ENCODE measurements around the gene CT45A7. TPM values are rescaled to one million over a fixed set of nuclear protein-coding genes. Genes with fewer than 3 reads are reported as not detected.
"Not testable (repeated sequence)": the region's sequence is repeated elsewhere in the genome, so short reads cannot be mapped to it uniquely, and the experiment has no call there.

Gene CT45A7
- total RNA-seq (ENCODE audit: low replicate concordance) = not detected in 2 replicates
- long read RNA-seq = 0 reads

- not testable (repeated sequence) for DNase-seq (ENCODE audit: extremely low spot score, unreplicated experiment); H3K27ac Mint-ChIP-seq; H3K9me3 Mint-ChIP-seq; H3K4me3 Mint-ChIP-seq; H3K36me3 Mint-ChIP-seq; H3K27me3 Mint-ChIP-seq; H3K4me1 Mint-ChIP-seq (ENCODE audit: unreplicated experiment)
Observed at GRCh38 chrX:135837180-135837579, at the start of gene CT45A7. TSS of gene CT45A7 (minus strand) at chrX:135837280. CDS start at chrX:135833533, 3,747 bp downstream.

- H3K27ac Mint-ChIP-seq; H3K9me3 Mint-ChIP-seq; H3K27me3 Mint-ChIP-seq; H3K4me3 Mint-ChIP-seq; H3K36me3 Mint-ChIP-seq; DNase-seq (ENCODE audit: extremely low spot score, unreplicated experiment); H3K4me1 Mint-ChIP-seq (ENCODE audit: unreplicated experiment): not testable (repeated sequence)
Observed at GRCh38 chrX:135882741-135883140, 45.7 kb upstream of the CT45A7 start.

GRCh38 chrX:135871712-135872111, 34.6 kb upstream of the CT45A7 start, which contains the start of gene CT45A9:
TSS of gene CT45A9 (minus strand) at chrX:135871812. CDS start at chrX:135868061, 3,751 bp downstream.
- not testable (repeated sequence) for H3K27me3 Mint-ChIP-seq; H3K4me1 Mint-ChIP-seq (ENCODE audit: unreplicated experiment); H3K9me3 Mint-ChIP-seq; H3K36me3 Mint-ChIP-seq; H3K27ac Mint-ChIP-seq; H3K4me3 Mint-ChIP-seq; DNase-seq (ENCODE audit: extremely low spot score, unreplicated experiment)

- H3K4me3 Mint-ChIP-seq; H3K4me1 Mint-ChIP-seq (ENCODE audit: unreplicated experiment); H3K27me3 Mint-ChIP-seq; H3K36me3 Mint-ChIP-seq; H3K9me3 Mint-ChIP-seq; H3K27ac Mint-ChIP-seq; DNase-seq (ENCODE audit: extremely low spot score, unreplicated experiment): not testable (repeated sequence)
Observed at GRCh38 chrX:135854438-135854837, 17.4 kb upstream of the CT45A7 start, which contains the start of gene CT45A8. TSS of gene CT45A8 (minus strand) at chrX:135854538. CDS start at chrX:135850783, 3,755 bp downstream.

DNA sequence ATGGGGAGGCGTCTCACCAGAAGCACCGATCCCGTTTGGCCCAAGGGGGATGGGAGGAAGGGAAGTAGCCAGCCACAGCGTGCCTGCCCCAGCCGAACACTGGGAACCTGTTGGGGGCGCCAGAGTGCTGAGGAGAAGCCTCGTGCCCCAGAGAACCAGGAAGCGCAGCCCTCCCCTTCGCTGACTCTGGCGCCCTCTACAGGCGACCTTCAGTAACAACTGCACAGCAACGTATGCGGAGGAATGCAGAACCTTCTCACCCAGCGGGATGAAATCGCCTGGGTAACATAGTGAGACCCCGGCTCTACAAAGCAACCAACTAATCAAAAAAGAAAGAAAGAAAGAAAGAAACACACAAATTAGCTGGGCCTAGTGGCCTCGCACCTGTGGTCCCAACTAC, 17.2 kb downstream of the CT45A7 start, which contains the start of gene CT45A2:
CT45A2 (minus strand) TSS at position 101 of the 400 bp plus-strand sequence. CDS start 3,747 bp downstream, outside the sequence.
- not testable (repeated sequence) for H3K4me3 Mint-ChIP-seq; H3K4me1 Mint-ChIP-seq (ENCODE audit: unreplicated experiment); H3K27ac Mint-ChIP-seq; DNase-seq (ENCODE audit: extremely low spot score, unreplicated experiment); H3K9me3 Mint-ChIP-seq; H3K36me3 Mint-ChIP-seq; H3K27me3 Mint-ChIP-seq

DNA sequence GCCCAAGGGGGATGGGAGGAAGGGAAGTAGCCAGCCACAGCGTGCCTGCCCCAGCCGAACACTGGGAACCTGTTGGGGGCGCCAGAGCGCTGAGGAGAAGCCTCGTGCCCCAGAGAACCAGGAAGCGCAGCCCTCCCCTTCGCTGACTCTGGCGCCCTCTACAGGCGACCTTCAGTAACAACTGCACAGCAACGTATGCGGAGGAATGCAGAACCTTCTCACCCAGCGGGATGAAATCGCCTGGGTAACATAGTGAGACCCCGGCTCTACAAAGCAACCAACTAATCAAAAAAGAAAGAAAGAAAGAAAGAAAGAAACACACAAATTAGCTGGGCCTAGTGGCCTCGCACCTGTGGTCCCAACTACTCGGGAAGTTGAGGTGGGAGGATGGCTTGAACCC, 34.4 kb downstream of the CT45A7 start, which contains the start of gene CT45A6:
CT45A6 (minus strand) TSS at position 101 of the 400 bp plus-strand sequence. CDS start 3,794 bp downstream, outside the sequence.
- DNase-seq (ENCODE audit: extremely low spot score, unreplicated experiment); H3K36me3 Mint-ChIP-seq; H3K4me3 Mint-ChIP-seq; H3K27ac Mint-ChIP-seq; H3K9me3 Mint-ChIP-seq; H3K27me3 Mint-ChIP-seq; H3K4me1 Mint-ChIP-seq (ENCODE audit: unreplicated experiment): not testable (repeated sequence)

DNA sequence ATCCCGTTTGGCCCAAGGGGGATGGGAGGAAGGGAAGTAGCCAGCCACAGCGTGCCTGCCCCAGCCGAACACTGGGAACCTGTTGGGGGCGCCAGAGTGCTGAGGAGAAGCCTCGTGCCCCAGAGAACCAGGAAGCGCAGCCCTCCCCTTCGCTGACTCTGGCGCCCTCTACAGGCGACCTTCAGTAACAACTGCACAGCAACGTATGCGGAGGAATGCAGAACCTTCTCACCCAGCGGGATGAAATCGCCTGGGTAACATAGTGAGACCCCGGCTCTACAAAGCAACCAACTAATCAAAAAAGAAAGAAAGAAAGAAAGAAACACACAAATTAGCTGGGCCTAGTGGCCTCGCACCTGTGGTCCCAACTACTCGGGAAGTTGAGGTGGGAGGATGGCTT, 51.7 kb downstream of the CT45A7 start, which contains the start of gene CT45A5:
CT45A5 (minus strand) TSS at position 101 of the 400 bp plus-strand sequence. CDS start 3,774 bp downstream, outside the sequence.
- H3K9me3 Mint-ChIP-seq; H3K36me3 Mint-ChIP-seq; H3K27ac Mint-ChIP-seq; H3K4me3 Mint-ChIP-seq; H3K4me1 Mint-ChIP-seq (ENCODE audit: unreplicated experiment); H3K27me3 Mint-ChIP-seq; DNase-seq (ENCODE audit: extremely low spot score, unreplicated experiment): not testable (repeated sequence)

Other genes starting within 250 kb of the CT45A7 start
- gene CT45A1, start 123.6 kb downstream of the CT45A7 start, total RNA-seq (ENCODE audit: low replicate concordance) = not detected in 2 replicates
- not detected in 2 replicates for gene CT45A3, start 69.1 kb downstream of the CT45A7 start, total RNA-seq (ENCODE audit: low replicate concordance)
- not detected in 2 replicates for gene CT45A5, start 51.8 kb downstream of the CT45A7 start, total RNA-seq (ENCODE audit: low replicate concordance)
- gene CT45A6, start 34.5 kb downstream of the CT45A7 start, total RNA-seq (ENCODE audit: low replicate concordance) = not detected in 2 replicates
- not detected in 2 replicates for gene CT45A2, start 17.3 kb downstream of the CT45A7 start, total RNA-seq (ENCODE audit: low replicate concordance)
- gene CT45A8, start 17.3 kb upstream of the CT45A7 start, total RNA-seq (ENCODE audit: low replicate concordance) = not detected in 2 replicates
- not detected in 2 replicates for gene CT45A9, start 34.5 kb upstream of the CT45A7 start, total RNA-seq (ENCODE audit: low replicate concordance)
- gene CT45A10, start 56.2 kb upstream of the CT45A7 start, total RNA-seq (ENCODE audit: low replicate concordance) = not detected in 2 replicates
- not detected in 2 replicates for gene SAGE1, start 56.4 kb upstream of the CT45A7 start, total RNA-seq (ENCODE audit: low replicate concordance)
- 18.3 and 19.3 TPM in 2 replicates for gene MMGT1, start 136.7 kb upstream of the CT45A7 start, total RNA-seq (ENCODE audit: low replicate concordance)
- gene SLC9A6, start 148.2 kb upstream of the CT45A7 start, total RNA-seq (ENCODE audit: low replicate concordance) = 10.7 and 15.8 TPM in 2 replicates